Stimulated activated CD8-positive, alpha-beta memory T cell treated with anti-CD3 and anti-CD28 coated beads, Interleukin-7, amount 100 ng/mL, for 1 hour (primary cell): Measurements from ENCODE around the gene GAP43.

ENCODE experiments used
- DNase-seq, 2 donors: peaks; one replicate each; pipeline ENCODE4 v3.0.0-alpha.2; 2020; ENCODE audit warnings: low read depth in 2 of 2

Gene GAP43

DNA sequence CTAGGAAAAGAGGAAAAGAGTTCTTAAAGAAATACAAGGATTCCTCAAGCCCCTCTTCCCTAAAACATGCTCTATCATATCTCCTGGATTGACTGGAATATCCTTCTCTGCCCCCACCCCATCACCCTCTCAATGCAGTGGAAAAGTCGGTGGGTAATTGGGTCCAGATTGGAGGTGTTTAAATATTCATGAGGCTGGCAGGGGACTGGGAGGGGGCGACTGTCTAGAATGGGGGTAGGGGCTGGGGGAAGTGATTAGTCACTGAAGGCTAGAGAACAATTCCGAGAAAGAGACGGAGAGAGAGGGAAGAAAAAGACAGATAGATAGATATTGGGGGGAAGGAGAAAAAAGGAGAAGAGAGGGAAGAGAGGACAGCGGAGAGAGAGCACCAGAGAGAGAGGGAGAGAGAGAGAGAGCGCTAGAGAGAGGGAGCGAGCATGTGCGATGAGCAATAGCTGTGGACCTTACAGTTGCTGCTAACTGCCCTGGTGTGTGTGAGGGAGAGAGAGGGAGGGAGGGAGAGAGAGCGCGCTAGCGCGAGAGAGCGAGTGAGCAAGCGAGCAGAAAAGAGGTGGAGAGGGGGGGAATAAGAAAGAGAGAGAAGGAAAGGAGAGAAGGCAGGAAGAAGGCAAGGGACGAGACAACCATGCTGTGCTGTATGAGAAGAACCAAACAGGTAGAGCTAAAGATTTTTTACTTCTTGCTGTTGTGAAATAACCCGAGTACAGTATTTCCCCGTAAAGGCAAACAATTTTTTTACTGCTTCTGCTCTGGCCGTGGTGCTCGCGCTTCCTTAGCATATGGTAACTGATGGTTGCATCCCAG lies at the start of gene GAP43:
Gene GAP43, plus strand, starts transcription at position 467 of the 825 bp plus-strand sequence. Its CDS starts 180 bp downstream, at position 647.
- no peak for DNase-seq

DNA sequence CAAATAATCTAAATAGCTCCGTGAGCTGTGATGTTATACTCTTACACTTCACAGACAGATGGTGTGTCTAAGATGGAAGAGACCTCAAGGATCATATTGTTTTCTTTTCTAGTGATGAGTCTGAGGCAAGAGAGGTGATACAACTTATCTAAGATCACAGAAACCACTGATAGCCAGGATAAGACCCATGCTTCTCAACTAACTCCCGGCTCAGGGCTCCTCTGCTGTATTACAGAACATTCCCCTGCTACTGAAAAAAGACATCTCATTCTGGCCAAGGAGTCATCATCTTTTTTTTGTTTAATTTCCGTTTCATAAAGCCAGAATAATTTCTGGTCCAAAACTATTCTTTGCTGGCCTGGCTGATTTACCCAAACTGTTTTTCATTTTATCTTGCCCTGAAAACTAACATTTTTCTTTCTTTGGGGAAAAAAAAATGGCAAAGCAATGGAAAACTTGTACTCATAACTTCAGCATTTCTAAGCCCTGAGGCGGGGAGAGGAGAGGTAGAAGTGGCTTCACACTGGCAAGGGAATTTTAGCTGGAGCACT lies 46.9 kb upstream of the GAP43 start:
- no peak for DNase-seq

DNA sequence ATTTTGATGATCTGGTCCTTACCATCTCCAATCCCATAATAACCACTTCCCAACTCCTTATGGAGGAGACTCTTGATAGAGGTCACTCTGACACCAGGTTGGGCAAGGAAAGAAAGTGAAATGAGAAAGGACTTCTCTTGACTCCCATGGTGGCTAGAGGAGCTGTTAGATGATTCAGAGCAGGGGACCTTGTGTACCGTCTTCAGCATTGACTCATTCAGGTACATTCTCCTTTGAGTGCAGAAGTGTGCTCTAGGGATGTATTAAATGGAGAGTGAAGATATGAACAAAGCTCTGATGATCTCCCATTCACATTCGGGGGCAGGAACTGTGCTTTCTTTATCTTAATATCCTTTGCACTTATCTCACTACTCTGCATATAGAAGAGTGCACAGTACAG lies 46.3 kb upstream of the GAP43 start:
- no peak for DNase-seq

DNA sequence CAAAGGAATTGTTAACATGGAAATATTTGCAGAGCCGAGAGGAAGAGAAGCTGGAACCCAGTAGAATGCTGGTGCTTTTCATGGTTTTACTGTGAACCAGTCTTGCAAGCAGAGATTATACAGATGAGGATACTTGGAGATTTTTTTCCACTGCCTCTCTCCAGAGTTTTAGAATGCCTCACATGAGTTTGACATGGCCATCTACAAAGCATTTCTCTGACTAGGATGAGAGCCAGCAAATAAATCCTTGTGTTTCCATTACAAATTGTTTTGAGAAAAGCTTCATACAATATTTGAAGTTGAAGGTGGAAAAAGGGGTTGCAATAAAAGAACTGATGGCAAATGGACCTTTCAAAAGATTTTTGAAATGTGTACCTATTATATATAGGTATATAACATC lies 45.0 kb upstream of the GAP43 start:
- no peak for DNase-seq

DNA sequence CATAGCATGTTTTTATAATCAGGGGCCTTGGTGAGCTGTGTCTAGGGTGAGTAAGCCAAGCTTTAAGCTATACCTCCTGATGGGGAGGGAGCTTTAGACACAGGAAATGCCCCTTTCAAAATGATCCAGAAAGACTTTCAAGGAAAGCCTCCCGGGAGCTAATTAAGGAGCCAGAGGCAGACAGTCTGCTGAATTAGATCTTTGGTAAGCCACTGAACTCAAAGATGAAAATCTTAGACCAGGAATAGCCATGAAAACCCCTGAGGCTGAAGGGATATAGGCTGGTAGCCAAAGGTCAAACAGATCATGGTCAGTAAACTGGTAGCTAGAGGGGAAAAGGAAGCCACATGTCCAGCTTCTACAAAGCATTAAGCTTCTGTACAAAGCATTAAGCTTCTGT lies 42.7 kb upstream of the GAP43 start:
- DNase-seq = no peak

DNA sequence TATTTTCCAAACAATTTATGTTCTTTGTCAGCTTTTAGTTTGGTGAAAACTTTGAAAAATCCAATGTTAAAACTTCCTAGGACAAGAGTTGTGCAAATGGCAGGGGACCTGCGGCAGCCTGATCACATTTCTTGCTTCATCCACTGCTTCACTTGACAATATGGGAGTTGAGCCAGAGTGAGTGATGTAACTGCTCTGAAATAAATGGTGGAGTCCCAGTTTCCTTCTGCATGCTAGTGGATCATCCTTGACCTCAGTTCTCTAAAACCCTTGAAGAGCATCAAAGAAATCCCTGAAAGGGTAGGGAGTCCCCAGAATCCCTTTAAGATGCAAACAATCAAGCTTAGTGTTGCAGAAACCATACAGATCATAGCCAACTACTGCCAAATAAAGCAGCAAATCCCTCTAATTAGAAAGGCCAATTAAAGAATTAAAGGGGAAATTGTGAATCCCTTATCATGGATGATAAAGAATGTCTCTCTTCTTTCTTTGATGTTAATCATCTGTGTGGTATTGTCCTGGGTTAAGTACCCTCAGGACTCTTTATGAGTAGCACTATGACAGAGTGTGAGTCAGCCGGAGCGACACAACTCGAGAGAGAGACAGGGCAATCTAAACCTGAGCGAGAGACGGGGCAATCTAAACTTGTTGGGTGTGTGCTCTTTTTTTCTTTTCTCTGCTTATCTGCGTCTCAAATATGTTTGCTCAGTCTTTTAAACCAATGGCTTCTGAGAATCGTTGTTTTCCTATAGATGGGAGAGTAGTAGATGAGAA lies 41.8 kb upstream of the GAP43 start:
- DNase-seq = no peak

- no peak for DNase-seq
Observed at GRCh38 chr3:115588201-115589115, 34.9 kb upstream of the GAP43 start.

DNA sequence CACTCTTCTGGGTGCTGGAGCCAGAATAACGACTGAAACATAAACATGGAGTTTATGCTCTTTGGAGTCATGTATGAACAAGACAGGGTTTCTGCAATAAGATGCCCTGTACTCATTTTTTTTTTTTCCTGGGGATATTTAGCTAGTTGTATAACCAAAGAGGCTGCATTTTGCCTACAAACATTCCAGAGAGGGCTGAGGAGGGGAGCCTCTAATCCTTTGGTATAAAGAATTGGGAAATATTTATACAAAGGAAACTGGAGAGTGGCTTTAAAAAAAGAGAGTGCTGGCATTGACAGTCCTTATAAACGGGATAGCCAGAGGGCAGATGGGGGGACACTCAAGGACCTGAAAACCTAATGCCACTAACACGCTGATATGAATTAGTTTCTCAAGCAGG lies 32.4 kb upstream of the GAP43 start:
- DNase-seq = no peak

DNA sequence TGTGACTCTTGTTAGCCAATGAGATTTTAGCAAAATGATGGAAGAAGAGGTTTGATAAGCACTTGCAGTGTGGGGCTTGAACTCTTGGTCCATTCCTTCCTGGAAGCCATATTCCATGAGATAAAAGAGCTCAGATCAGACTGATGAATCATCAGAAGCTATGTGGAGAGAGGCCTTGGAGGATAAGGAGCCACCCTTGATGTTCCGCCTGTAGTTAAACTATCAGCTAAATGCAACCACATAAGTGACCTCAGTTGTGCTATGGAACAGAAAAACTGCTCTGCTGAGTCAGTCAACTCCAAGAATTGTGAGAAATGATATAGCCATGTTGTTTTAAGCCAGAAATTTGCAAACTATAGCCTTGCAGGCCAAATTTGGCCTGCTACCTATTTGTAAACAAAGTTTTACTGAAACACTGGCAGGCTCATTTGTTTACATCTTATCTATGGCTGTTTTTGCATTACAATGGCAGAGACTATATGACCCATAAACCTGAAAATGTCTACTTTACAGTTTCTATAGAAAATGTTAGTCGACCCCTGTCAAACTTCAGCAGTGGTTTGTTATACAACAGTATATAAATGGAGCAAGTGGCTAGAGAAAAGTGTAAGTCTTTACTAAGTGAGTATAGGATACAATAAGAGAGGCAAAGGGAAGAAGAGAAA lies 27.6 kb upstream of the GAP43 start:
- no peak for DNase-seq

- no peak for DNase-seq
Observed at GRCh38 chr3:115598216-115598615, 25.1 kb upstream of the GAP43 start.

DNA sequence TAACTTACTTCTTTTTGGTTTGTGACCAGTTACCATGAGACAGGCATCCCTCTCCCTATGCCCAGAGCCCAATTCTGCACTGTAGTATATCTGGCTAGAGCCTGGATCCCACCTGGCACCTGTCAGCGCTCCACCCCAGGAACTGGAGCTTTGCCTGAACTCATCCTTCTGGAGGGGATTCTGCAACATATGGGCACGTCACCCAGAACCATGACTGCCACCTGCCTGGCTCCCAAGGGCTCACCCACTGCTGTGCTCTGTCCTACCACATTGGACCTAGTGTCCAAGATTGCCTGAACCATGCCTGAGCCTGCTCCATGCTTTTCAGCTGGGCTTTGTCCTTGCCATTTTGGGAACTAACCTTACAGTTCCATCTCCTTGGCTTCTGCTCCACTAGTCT lies 21.1 kb upstream of the GAP43 start:
- no peak for DNase-seq

DNA sequence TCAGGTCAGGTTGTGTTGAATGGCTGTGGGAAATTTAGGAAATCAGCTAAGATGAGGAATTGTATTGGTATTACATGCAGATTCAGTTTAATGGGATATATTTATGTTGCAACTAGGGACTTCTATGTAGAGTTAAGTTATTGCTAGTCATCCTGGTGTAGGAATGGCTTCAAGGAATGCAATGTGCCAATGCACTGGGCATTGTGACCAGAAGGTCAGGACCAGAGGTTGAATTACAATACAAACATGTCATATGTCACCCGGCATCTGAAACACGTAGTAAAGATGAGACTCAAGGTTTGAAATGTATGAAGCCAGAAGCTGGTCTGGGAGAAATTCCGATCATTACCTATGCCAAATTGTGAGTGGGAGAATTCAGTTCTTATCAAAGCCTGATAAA lies 11.7 kb upstream of the GAP43 start:
- no peak for DNase-seq

DNA sequence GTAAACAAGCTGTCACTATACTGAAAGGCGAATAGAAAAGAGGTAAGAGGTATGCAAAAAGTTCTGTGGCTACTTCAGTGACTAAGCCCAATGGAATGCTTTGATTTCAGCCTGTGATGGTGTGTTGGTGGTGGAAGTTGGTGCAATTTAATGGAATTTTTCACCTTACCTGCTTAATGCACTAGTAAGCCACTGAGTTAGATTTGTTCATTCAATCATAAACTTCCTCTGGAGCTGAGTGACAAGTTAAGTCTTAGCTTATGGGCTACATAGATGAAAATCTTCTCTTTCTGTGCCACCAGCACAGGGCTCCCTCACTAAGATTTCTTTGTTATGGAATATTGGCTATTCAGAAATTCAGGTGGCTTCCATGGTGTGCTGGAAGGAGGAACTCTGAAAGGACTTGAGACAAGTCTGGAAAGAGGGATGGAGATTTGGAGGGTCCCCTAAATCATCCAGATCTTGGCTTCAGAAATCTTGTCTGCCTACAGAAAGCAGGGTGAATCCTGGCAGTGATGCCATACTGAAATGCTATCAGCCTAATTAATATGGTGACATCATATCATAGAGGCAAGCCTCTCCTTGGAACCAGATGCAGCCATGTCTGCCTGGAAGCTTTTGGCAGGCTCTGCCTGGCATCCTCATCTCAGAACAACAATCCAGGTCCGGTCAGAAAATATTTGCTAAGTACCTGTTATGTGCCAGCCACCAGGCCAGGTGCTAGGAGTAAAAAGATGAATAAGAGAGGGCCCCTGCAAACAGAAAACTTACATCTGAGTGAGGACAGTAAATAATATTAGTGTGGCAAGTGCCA lies 8.1 kb upstream of the GAP43 start:
- no peak for DNase-seq

DNA sequence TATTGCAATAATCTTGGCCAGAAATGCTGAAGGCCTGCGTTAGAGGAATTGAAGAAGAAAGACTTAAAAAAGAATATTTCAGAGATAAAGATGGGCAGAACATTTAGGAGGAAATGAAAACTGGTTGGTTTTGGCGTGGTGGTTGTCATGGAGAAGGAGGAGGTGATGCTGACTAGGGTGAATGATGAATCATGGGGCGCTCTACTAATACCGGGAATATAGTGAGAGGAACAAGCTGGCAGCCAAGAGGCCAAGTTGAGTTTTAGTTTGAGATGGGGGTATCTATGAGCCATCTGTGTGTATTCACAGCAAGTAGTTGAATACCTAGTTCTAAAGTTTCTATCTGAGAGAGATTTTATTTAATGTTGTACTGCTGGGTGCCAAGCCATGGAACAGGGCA lies 6.8 kb upstream of the GAP43 start:
- no peak for DNase-seq

- no peak for DNase-seq
Observed at GRCh38 chr3:115617591-115617990, 5.7 kb upstream of the GAP43 start.

DNA sequence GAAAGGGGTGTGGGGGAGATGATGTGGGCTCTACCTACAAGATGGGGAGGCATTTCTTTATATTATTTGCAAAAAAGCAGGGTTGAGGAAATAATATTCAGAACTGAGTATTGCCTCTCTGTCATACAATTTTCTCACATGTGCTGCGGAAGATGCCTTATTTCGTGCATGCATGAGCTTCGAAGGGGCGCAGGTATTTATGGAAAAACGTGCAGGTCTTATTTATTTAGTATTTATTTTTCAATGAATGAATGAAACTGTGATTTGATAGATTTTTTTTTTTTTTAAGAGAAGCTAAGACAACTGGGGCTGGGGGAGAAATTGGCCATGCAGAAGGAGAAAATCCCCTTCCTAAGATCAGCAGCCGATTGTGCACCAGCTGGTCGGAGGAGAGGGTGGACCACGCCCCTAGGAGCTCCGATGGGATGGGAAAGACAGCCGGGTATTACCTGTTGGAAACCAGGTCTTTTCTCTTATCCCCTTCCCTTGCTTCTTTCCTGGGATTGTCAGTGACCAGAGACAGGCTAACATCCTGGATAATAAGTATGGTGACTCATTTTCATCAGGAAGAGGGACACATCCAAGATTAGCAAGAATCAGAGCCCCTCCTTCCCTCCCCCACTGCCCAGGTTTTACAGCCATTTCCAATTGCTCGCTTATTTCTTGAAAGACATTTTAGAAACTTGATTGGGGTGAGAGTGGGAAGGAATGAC lies 875 bp downstream of the GAP43 start:
- no peak for DNase-seq

DNA sequence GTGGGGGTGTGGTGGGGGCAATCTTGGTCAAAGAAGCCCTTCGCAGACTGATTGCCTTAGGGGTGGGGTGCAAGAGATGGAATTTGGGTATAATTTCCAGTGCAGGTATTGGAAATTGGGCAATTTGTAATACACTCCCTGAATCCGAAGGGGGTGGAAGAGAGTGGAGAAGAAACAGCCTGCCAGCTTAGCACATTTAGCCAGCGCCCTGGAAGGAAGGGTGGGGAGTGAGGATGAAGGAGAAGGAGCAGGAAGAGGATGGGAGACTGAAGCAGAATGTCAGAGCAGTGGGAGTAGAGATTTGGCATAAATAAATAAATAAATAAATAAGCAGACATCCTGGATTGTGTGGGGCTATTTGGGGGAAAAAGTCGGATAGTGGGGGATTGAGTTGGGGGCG lies 1.6 kb downstream of the GAP43 start:
- DNase-seq = no peak

- DNase-seq = no peak
Observed at GRCh38 chr3:115626006-115626409, 2.7 kb downstream of the GAP43 start.

DNA sequence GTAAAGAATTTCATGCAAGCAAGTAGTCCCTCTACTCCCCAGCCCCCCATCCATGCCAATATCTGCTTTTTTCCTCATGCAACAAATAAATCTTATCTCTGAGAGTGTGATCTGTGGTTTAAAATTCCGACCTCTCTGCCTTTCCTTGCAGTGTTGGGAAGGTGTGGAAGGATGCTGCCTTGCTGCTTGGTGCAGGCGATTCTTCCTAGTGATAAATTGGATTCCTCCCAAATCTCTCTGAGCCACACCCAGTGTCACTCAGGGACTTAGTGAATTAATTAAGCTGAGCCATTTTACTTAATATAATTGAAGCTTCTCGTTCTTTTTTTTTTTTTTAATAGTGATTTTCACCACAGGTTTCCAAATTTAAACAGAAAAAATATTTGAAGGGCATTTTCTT lies 3.4 kb downstream of the GAP43 start:
- DNase-seq = no peak
